ENCODE results near the gene VWA5B1. TPM values are rescaled to one million over a fixed set of nuclear protein-coding genes. Genes with fewer than 3 reads are reported as not detected.

Gene VWA5B1
- total RNA-seq, 1 experiment from 2014 or later, result 0.10 TPM

DNA sequence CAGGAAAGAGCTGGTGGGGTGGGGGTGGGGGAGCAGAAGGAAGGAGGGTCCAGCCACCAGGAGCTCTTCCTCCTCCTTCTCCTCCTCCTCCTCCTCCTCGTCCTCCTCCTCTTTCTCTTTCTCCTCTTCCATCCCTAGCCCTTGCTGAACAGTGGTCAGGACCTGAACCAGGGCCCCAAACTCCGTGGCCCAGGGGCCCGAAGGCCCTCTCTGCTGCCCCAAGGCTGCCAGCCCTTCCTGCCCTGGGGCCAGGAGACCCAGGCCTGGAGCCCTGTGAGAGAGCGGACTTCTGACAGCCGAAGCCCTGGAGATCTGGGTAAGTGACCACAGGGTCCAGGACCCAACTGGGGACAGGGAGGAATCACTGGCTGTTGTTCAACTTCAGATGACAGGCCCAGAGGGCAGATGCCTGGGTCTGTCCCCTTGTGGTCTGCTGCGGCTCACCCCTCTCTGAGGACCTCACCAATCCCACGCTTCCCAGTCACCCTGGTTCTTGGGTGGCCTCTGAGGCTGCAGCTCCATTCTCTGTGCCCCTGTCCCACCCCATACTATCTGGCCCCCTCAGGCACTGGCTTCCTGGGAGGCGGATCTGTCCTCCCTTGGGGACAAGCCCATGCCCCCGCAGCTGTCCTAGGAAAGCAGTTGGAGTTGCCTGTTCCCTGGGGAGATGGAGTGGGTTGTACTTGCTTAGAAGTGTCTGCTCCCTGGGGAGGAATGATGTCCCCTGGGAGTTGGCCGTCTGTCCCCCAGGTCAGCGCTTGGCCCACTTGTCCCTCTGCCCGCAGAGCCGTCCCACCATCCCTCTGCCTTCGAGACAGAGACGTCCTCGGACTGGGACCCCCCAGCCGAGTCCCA lies 51.8 kb downstream of the VWA5B1 start:
- DNase-seq, result no peak

DNA sequence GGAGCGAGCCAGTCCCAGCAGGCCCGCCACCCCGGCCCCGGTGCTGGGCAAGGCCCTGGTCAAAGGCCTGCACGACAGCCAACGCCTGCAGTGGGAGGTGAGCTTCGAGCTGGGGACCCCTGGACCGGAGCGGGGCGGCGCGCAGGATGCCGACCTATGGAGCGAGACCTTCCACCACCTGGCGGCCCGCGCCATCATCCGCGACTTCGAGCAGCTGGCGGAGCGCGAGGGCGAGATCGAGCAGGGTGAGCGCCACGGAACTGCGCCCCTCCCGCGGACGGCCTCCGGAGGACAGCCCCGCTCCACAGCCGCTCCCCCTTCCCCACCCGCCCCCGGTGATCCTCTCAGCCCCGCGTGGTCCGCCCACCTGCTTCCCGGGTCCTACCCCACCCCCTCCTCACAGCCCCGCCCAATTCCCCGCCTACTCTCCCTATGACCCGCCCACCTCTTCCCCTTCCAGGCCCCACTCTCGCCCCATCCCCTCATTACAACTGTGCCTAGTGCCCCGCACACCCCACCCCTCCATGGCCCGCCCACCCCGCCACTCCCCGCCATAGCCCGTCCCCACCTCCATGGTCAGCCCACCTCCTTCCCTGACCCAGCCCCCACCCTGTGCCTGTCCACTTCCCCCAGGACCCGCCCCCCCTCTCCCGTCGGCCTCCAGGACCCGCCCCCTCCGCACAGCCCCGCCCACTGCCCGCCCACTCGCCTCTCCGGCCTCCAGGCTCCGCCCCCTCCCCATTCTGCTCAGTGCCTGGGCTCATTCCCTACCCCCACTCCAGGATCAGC lies 52.7 kb downstream of the VWA5B1 start:
- no peaks in the 10 kb centered on the region for H3K36me3 ChIP-seq (replicated peaks; ENCODE audit: control insufficient read depth, insufficient read depth, low read length)
- peak; percentile 99 for DNase-seq
- H3K27me3 ChIP-seq (ENCODE audit: control insufficient read depth, insufficient read depth, low read length), result peaks cover 20% of the 10 kb centered on the region
- peak overlapping the region; percentile 56 for H3K4me3 ChIP-seq (ENCODE audit: insufficient read depth, low read depth, low read length)

More for the DNA sequence above, 51.8 kb downstream of the VWA5B1 start:
- Histone ChIP-seq H3K4me3 (ENCODE audit: insufficient read depth, low read depth, low read length) (peak overlapping the region; percentile 56), H3K27me3 (ENCODE audit: control insufficient read depth, insufficient read depth, low read length) (peaks cover 22% of the 10 kb centered on the region), H3K36me3 (replicated peaks; ENCODE audit: control insufficient read depth, insufficient read depth, low read length) (no peaks in the 10 kb centered on the region)

GRCh38 chr1:20343938-20344302 lies 53.2 kb downstream of the VWA5B1 start:
- Histone ChIP-seq H3K36me3 (replicated peaks; ENCODE audit: control insufficient read depth, insufficient read depth, low read length) (no peaks in the 10 kb centered on the region), H3K4me3 (ENCODE audit: insufficient read depth, low read depth, low read length) (peak overlapping the region; percentile 46), H3K27me3 (ENCODE audit: control insufficient read depth, insufficient read depth, low read length) (peaks cover 20% of the 10 kb centered on the region)
- DNase-seq, result no peak

DNA sequence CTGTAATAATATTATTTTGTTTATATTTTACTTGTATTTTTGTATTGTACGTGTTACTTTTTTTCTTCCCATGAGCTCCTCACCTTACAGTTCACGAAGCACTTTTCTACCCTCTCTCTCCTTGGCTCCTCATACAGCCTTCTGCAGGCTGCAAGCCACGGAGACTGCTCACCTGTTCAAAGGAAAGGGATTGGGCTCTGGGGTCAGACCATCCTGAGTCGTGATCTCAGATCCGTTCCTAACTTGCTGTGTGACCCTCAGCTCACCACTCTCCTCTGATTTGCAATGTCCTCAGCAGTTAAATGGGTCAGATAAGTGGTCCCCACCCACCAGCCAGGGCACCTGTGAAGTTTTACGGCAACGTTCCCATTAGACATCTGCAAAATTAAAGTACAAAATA lies 54.1 kb downstream of the VWA5B1 start:
- no peak overlapping the region for H3K4me3 ChIP-seq (ENCODE audit: insufficient read depth, low read depth, low read length)
- no peaks in the 10 kb centered on the region for H3K36me3 ChIP-seq (replicated peaks; ENCODE audit: control insufficient read depth, insufficient read depth, low read length)
- peak; percentile 72 for DNase-seq
- peaks cover 20% of the 10 kb centered on the region for H3K27me3 ChIP-seq (ENCODE audit: control insufficient read depth, insufficient read depth, low read length)

DNA sequence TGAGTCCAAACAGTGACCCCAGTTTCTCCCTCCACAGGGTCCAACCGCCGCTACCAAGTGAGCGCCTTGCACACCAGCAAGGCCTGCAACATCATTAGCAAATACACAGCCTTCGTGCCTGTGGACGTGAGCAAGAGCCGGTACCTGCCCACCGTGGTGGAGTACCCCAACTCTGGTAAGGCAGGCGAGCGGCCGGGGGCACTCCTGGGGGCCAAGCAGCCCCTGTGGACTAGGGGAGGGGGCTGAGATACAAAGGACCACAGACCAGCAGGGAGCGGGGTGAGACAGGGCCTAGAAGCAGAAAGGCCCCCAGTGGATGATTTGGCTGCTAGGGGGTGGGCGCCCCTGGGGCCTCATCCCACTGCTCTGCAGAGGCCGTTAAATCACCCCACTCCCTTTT lies 54.7 kb downstream of the VWA5B1 start:
- no peak overlapping the region for H3K4me3 ChIP-seq (ENCODE audit: insufficient read depth, low read depth, low read length)
- H3K36me3 ChIP-seq (replicated peaks; ENCODE audit: control insufficient read depth, insufficient read depth, low read length), result no peaks in the 10 kb centered on the region
- H3K27me3 ChIP-seq (ENCODE audit: control insufficient read depth, insufficient read depth, low read length), result peaks cover 20% of the 10 kb centered on the region
- no peak for DNase-seq

- H3K4me3 ChIP-seq (ENCODE audit: insufficient read depth, low read depth, low read length), result no peak overlapping the region
- H3K27me3 ChIP-seq (ENCODE audit: control insufficient read depth, insufficient read depth, low read length), result peaks cover 20% of the 10 kb centered on the region
- no peak for DNase-seq
- H3K36me3 ChIP-seq (replicated peaks; ENCODE audit: control insufficient read depth, insufficient read depth, low read length), result no peaks in the 10 kb centered on the region
Observed at GRCh38 chr1:20346433-20346832, 55.8 kb downstream of the VWA5B1 start.

GRCh38 chr1:20347699-20348098 lies 57.0 kb downstream of the VWA5B1 start:
- no peak overlapping the region for H3K4me3 ChIP-seq (ENCODE audit: insufficient read depth, low read depth, low read length)
- DNase-seq, result no peak
- no peaks in the 10 kb centered on the region for H3K36me3 ChIP-seq (replicated peaks; ENCODE audit: control insufficient read depth, insufficient read depth, low read length)
- H3K27me3 ChIP-seq (ENCODE audit: control insufficient read depth, insufficient read depth, low read length), result peaks cover 14% of the 10 kb centered on the region

DNA sequence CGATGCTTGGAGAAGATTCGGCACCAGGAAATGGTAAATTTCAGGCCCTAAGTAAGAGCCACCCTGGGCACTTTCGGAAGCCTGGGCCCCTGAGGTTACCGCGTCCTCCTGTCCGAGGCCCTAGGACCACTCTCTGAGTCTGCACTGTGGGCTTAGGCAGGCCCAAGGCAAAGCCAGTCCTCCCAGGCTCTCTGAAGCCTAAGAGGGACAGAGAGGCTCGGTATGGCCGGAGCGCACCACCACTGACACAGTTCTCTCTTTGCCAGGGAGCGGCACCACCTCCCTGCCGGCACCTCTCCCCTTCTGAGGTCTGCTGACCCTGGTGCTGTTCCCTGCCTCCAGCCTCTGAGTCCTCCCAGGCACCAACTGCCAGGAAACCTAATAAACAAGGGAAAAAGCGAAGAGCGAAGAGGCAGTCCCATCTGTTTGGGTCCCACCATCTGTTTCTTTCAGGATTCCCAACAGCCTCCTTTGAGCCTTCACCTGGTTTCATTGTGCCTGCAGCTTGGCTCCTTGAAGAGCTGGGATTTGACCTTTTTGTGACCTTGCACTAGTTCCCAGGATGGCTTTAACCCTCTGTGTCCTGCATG lies 57.7 kb downstream of the VWA5B1 start:
- H3K4me3 ChIP-seq (ENCODE audit: insufficient read depth, low read depth, low read length), result no peak overlapping the region
- DNase-seq, result no peak
- H3K27me3 ChIP-seq (ENCODE audit: control insufficient read depth, insufficient read depth, low read length), result peaks cover 9% of the 10 kb centered on the region; the same call in 1 of the 2 replicates
- no peaks in the 10 kb centered on the region for H3K36me3 ChIP-seq (replicated peaks; ENCODE audit: control insufficient read depth, insufficient read depth, low read length)

- H3K4me3 ChIP-seq (ENCODE audit: insufficient read depth, low read depth, low read length), result no peak overlapping the region
- DNase-seq, result no peak
- H3K36me3 ChIP-seq (replicated peaks; ENCODE audit: control insufficient read depth, insufficient read depth, low read length), result no peaks in the 10 kb centered on the region
- peaks cover 3% of the 10 kb centered on the region; the same call in 1 of the 2 replicates for H3K27me3 ChIP-seq (ENCODE audit: control insufficient read depth, insufficient read depth, low read length)
Observed at GRCh38 chr1:20349561-20349960, 58.9 kb downstream of the VWA5B1 start.

GRCh38 chr1:20349971-20350370 lies 59.3 kb downstream of the VWA5B1 start:
- Histone ChIP-seq H3K36me3 (replicated peaks; ENCODE audit: control insufficient read depth, insufficient read depth, low read length) (no peaks in the 10 kb centered on the region), H3K27me3 (ENCODE audit: control insufficient read depth, insufficient read depth, low read length) (peaks cover under 1% of the 10 kb centered on the region; the same call in 1 of the 2 replicates), H3K4me3 (ENCODE audit: insufficient read depth, low read depth, low read length) (no peak overlapping the region)
- DNase-seq, result no peak

DNA sequence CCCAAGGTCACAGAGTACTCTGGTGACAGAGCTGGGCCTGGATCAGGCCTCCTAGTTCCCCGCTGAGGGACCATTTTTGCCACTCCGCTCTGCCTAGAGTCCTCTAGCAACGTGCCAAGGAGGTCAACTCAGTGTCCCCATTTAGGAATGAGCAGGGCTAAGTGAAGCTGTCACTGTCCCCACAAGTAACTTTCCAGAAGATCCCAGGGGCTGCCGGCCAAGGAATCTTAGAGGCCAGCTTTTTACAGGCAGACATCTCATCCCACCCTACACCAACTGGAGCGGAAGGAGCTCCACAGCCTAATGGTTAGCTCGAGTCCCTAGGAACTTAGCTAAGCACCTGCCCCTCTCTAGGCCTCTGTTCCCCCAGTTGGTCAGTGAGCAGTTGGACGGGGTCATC lies 59.7 kb downstream of the VWA5B1 start:
- DNase-seq, result no peak
- no peaks in the 10 kb centered on the region for H3K36me3 ChIP-seq (replicated peaks; ENCODE audit: control insufficient read depth, insufficient read depth, low read length)
- H3K4me3 ChIP-seq (ENCODE audit: insufficient read depth, low read depth, low read length), result no peak overlapping the region
- H3K27me3 ChIP-seq (ENCODE audit: control insufficient read depth, insufficient read depth, low read length), result no peaks in the 10 kb centered on the region; the same call in 1 of the 2 replicates

DNA sequence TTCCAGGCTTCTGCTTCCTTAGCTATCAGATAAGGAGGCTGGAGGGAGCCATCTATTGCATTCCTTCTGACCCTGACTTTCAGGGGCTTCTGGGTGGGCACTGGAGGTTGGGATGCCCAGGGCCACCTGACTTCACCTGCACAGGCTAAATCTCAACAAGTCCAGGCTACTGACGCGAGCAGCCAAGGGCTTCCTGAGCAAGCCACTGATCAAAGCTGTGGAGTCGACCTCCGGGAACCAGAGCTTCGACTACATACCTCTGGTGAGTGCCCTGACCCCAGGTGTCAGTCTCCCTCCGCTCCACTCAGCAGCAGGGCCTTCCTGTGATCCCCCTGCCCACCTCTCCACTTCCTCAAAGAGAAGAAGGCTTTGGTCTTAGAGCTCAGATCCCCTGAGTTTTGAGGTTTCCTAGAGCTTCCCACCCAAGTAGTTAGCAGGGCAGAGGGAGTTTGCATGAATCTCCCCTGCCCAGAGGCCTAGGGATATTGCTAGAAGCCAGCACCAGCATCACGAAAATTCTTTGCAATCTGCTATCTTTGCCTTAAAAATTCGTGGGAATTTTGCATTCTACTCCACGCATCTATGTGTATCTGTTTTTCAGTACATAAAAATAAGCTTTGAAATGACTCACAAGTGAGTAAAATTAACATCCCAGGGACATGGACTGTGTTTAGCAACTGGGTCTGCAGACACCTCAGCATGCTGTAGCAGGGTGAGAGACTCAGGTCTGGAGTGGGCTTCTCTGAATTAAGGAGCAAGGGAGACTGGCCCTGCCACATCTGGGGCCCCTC lies 61.4 kb downstream of the VWA5B1 start:
- Histone ChIP-seq H3K4me3 (ENCODE audit: insufficient read depth, low read depth, low read length) (no peak overlapping the region), H3K27me3 (ENCODE audit: control insufficient read depth, insufficient read depth, low read length) (no peaks in the 10 kb centered on the region; the same call in 1 of the 2 replicates), H3K36me3 (replicated peaks; ENCODE audit: control insufficient read depth, insufficient read depth, low read length) (no peaks in the 10 kb centered on the region)
- DNase-seq, result no peak

DNA sequence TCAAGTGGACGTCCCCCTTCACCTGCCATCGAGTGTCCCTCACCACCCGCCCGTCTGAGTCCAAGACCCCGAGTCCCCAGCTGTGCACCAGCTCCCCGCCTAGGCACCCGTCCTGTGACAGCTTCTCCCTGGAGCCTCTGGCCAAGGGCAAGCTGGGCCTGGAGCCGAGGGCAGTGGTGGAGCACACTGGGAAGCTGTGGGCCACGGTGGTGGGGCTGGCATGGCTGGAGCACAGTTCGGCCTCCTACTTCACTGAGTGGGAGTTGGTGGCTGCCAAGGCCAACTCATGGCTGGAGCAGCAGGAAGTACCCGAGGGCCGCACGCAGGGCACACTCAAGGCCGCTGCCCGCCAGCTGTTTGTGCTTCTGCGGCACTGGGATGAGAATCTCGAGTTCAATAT lies 63.2 kb downstream of the VWA5B1 start:
- DNase-seq, result no peak
- no peak overlapping the region for H3K4me3 ChIP-seq (ENCODE audit: insufficient read depth, low read depth, low read length)
- no peaks in the 10 kb centered on the region for H3K36me3 ChIP-seq (replicated peaks; ENCODE audit: control insufficient read depth, insufficient read depth, low read length)
- no peaks in the 10 kb centered on the region; the same call in 1 of the 2 replicates for H3K27me3 ChIP-seq (ENCODE audit: control insufficient read depth, insufficient read depth, low read length)

GRCh38 chr1:20354610-20355009 lies 63.9 kb downstream of the VWA5B1 start:
- DNase-seq, result no peak
- H3K27me3 ChIP-seq (ENCODE audit: control insufficient read depth, insufficient read depth, low read length), result peaks cover 2% of the 10 kb centered on the region; the same call in 1 of the 2 replicates
- no peak overlapping the region for H3K4me3 ChIP-seq (ENCODE audit: insufficient read depth, low read depth, low read length)
- H3K36me3 ChIP-seq (replicated peaks; ENCODE audit: control insufficient read depth, insufficient read depth, low read length), result no peaks in the 10 kb centered on the region

Data from H7 (cell line).